GM12801 (cell line): Measurements from ENCODE around the gene RHEBL1.

Experiments
- TF ChIP-seq, protein P1 (sequence below): IDR thresholded peaks from one replicate; pipeline ENCODE4 v1.5.1; 2011; ENCODE audit warnings: control low read depth; ENCODE audit not compliant: insufficient read length; ENCODE audit errors: extremely low read depth

Gene RHEBL1

DNA sequence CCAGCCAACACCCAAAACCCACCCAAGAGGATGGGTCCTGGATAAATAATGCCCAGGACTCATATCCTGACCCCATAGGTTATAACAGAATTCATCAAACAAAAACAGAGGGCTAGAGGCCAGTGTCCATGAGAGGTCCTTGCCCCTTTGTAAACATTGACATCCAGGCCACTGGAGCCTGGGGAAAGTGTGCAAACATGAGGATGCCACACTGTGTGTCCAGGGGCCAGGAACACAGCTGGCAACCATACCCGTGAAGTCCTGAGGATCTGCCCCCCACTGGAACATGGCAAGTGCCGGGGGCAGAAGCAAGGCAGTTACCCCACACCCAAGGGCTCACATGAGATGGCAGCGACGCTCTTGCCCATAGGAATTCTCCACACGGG, 5.0 kb downstream of the RHEBL1 start:
- TF ChIP-seq, protein P1, sequence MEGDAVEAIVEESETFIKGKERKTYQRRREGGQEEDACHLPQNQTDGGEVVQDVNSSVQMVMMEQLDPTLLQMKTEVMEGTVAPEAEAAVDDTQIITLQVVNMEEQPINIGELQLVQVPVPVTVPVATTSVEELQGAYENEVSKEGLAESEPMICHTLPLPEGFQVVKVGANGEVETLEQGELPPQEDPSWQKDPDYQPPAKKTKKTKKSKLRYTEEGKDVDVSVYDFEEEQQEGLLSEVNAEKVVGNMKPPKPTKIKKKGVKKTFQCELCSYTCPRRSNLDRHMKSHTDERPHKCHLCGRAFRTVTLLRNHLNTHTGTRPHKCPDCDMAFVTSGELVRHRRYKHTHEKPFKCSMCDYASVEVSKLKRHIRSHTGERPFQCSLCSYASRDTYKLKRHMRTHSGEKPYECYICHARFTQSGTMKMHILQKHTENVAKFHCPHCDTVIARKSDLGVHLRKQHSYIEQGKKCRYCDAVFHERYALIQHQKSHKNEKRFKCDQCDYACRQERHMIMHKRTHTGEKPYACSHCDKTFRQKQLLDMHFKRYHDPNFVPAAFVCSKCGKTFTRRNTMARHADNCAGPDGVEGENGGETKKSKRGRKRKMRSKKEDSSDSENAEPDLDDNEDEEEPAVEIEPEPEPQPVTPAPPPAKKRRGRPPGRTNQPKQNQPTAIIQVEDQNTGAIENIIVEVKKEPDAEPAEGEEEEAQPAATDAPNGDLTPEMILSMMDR: no peak

DNA sequence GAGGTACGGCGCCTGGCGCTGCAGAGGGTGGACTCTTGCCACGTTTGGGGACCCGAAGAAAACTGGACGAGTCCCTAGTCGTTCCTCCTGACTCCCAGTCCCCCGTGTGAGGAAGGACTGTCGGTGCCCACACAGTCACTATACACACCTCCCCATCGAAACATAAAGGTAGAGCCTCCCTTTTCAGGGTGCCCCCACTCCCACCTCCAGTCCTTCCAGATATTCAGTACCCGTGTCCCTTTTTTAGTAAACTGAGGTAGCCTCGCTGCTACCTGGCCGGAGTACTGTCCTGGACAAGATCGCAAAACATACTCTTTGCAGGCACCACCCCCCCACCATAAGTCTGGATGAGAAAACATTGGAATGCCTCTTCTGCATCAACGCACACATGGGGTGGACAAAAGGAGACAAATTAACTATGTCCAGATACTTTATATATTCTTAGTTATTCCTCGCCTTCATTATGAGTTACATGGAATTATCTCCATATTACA, 8.6 kb downstream of the RHEBL1 start:
- TF ChIP-seq, protein P1: no peak

DNA sequence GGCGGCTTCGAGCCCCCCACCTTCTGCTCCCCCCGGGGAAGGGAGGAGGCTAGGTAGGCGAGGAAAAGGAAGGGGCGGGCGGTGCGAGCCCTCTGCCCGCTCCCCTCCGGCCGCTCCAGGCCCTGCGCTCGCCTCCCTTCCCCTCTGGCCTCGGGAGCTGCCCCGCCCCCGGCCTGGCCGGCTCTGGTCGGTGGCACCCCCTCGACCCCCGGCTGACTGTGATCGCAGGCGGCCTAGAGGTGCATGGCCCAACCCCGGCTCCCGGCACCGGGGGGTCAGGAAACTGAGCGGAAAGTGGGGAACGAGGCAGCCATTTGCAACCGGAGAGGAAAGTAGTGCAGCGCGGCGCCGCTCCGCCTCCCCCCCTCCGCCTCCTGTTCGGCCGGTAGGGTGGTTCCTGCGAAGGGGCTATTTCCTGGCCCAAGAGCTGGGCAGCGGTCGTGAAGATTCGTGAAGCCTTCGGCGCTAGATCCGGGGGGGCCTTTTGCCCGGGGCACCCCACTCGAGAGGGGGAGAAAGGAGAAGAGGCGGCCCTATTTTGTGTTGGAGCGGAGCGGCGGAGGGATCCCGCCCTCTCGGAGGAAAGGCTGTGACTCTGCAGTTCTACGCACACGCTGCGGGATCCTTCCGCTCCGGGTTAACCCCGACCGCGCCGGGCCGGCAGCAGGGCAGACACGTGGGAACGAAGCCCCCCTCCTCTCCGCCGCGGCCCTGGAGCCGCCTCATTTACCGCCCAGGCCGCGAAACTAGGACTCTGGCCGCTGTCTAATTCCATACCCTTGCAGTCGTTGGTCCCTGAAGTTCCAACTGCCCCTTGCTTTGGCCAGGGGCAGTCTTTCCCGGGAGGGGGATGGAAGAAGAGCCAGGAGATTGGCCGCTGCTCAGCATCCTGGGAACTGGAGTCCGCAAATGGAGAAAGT, 9.3 kb downstream of the RHEBL1 start, which contains the start of gene KMT2D:
KMT2D (minus strand) TSS at position 558 of the 920 bp plus-strand sequence. CDS start 5,470 bp downstream, outside the sequence.
- TF ChIP-seq, protein P1: no peak

DNA sequence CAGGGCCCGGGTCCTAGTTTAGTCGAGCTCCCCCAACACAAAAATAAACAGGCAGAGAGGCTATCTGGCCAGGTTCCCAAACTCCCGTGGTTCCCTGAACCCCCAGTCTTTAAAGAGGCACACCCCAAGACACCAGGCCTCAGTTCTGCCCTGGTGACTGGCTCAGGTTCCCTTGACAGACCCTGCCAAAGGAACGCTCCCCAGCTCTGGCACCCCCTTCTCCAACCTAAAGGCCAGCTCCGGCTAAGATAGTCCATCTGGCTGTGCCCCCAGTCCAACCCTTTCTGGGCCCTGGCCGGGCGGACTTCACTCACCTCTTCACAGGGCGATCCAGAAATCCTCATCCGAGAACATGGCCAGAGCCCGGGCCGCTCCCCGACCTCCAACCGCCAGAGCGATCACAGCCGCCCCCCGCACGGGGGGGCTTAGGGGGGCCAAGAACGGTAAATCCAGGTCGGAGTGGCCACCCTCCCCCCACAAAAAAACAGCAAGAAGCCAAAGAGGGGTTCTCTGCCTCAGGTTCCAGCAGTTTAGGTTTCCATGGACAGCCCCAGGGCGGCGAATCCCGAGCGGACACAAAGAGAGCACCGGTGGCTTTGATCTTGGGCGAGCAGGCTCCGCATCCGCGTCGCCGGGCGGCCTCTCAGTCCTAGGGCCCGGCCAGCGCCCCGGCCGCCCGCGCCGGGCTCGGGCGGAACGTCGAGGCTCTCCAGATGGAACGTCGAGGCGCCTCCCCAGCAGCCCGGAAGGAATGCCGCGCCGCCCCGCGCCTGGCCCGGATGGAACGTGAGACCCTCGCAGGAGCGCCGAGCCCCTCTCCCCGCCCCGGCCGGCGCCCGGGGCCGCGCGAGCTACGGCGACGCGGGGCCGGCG, 10.2 kb downstream of the RHEBL1 start:
- TF ChIP-seq, protein P1: no peak

DNA sequence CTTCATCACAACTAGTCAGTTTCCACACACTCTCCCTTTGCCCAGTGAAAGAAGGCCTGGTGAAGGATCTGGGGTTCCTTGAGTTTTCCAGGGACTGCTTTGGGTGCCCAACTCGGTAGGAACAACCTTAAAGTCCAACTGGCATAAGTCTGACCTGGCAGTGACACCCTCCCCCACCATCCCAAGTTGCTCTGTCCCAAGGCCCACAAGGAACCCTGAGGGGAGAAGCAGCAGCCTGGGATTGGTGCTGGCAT, 10.8 kb downstream of the RHEBL1 start:
- TF ChIP-seq, protein P1: no peak

DNA sequence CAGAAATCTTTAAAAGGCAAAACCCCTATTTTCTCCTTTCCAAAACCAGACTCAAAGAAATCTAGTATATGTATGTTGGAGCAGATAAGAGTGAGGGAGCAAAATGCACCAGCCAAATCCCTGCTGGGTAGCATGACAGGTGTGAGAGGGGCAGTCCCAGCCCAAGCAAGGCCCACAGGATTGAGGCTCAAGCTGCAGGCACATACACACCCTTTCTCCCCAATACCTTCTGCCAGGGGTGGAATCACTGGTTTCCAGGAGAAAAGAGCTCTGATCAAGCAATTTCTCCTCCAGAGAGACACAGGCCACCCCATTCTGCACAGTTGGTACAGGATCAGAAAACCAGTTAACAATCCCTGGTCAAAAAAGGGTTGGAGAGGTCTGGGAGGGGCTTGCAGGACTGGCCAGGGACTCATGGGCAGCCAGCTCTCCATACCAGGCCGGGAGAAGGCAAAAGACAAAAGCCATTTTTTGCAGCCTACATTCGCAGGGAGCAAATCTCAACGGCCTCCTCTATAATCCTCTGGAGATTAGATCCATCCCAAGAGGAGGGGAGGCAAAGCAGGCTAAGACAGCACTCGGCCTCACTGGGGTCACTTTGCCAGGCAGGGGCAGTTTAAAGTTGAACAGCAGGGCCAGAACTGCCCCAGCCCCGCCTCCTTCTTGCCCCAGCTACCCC, 11.3 kb downstream of the RHEBL1 start:
- TF ChIP-seq, protein P1: no peak

DNA sequence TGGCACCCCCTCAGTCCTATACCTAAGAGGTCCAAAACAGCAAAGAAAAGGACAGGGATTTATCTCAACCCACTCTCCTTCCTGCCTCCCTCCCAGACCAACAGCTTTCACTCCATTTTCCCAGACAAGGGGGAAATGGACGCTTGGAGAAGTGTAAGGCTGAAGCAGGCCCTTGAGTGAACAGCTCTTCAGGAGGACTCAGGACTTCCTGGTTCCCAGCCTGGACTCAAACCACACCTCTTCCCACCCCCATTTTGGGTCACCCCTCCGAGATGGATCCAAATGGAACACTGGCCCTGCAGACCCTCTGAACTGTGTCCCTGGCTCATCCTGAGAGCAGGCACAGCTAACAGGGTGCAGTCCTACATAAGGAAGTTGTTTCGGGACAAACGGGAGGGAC, 11.9 kb downstream of the RHEBL1 start:
- TF ChIP-seq, protein P1: no peak
